Caco-2 (cell line): ENCODE data around the gene COG4. TPM values are rescaled to one million over a fixed set of nuclear protein-coding genes. Genes with fewer than 3 reads are reported as not detected.

Experiments
- BruUV-seq: library from RNA; stranded (reverse); fragments of 400-500 nt; replicated peaks from 2 replicates; lab custom pipeline; 2021; lab: Mats Ljungman, UMichigan
- CTCF ChIA-PET: fragments of 300-600 bp; sonication (Branson Sonifier 250); formaldehyde crosslinking; loops from one replicate; lab custom pipeline; 2022; ENCODE audit warnings: antibody characterized with exemption; lab: Charles Lee
- POLR2A ChIA-PET: fragments of 300-600 bp; sonication (Branson Sonifier 250); formaldehyde crosslinking; loops from one replicate; lab custom pipeline; 2022; ENCODE audit warnings: antibody characterized with exemption; lab: Charles Lee
- DNase-seq, 2 experiments: peaks; one replicate each; pipeline versions ENCODE4 v3.0.0 to v3.0.0-alpha.2; 2020 to 2022
- H3K27me3 ChIP-seq: replicated peaks from 2 replicates; pipeline ENCODE4 v1.6.0; 2011; ENCODE audit warnings: low read length; ENCODE audit not compliant: control insufficient read depth, insufficient read depth
- H3K36me3 ChIP-seq: 2 replicates; pipeline ENCODE4 v1.5.1; 2011; ENCODE audit warnings: low read length; ENCODE audit not compliant: control insufficient read depth, insufficient read depth
- H3K4me1 ChIP-seq: fragments of 250-450 bp; sonication (Bioruptor Pico); 2 replicates; pipeline ENCODE4 v1.5.1; 2020; ENCODE audit warnings: mild to moderate bottlenecking
- H3K4me3 ChIP-seq: 2 replicates; pipeline ENCODE4 v1.5.1; 2011; ENCODE audit warnings: low read depth, mild to moderate bottlenecking, control low read depth, low read length
- H3K9me3 ChIP-seq: fragments of 250-450 bp; sonication (Bioruptor Pico); 2 replicates; pipeline ENCODE4 v1.5.1; 2020; ENCODE audit warnings: mild to moderate bottlenecking, moderate library complexity
- H3K27ac Mint-ChIP-seq: one replicate; pipeline ENCODE4 v1.8.0; 2022; ENCODE audit warnings: mixed read lengths; ENCODE audit not compliant: unreplicated experiment
- H3K27me3 Mint-ChIP-seq: one replicate; pipeline ENCODE4 v1.8.0; 2022; ENCODE audit warnings: mixed read lengths; ENCODE audit not compliant: insufficient read depth, unreplicated experiment
- H3K36me3 Mint-ChIP-seq: one replicate; pipeline ENCODE4 v1.8.0; 2022; ENCODE audit warnings: mild to moderate bottlenecking, mixed read lengths; ENCODE audit not compliant: insufficient read depth, unreplicated experiment
- H3K4me1 Mint-ChIP-seq: one replicate; pipeline ENCODE4 v1.8.0; 2022; ENCODE audit warnings: low read depth, mixed read lengths; ENCODE audit not compliant: unreplicated experiment
- H3K4me3 Mint-ChIP-seq: one replicate; pipeline ENCODE4 v1.8.0; 2022; ENCODE audit warnings: mild to moderate bottlenecking, moderate library complexity, mixed read lengths; ENCODE audit not compliant: unreplicated experiment
- H3K9me3 Mint-ChIP-seq: one replicate; pipeline ENCODE4 v1.8.0; 2022; ENCODE audit warnings: mixed read lengths; ENCODE audit not compliant: unreplicated experiment
- CTCF ChIP-seq, 2 experiments: fragments of 200-600 bp in 1 of 2; IDR thresholded peaks; 1 replicate in 1 of 2; 2 replicates in 1 of 2; pipeline versions ENCODE4 v1.5.1 to v1.8.0; 2011 to 2022; ENCODE audit warnings: antibody characterized with exemption in 1 of 2, control low read depth in 1 of 2, inconsistent platforms in 1 of 2, low read depth in 1 of 2, low read length in 1 of 2, mild to moderate bottlenecking in 1 of 2, moderate library complexity in 1 of 2; ENCODE audit not compliant: insufficient read depth in 1 of 2, severe bottlenecking in 1 of 2, unreplicated experiment in 1 of 2
- intact Hi-C: fragments of 100-400 bp; cut with micrococcal nuclease; formaldehyde crosslinking; loops from one replicate; pipeline ENCODE4 v1.10.0; 2022; ENCODE audit not compliant: unreplicated experiment
- total RNA-seq: library from RNA; stranded (reverse); gene quantifications from 2 replicates; pipeline ENCODE4 v1.2.3, GENCODE V29; 2022

Gene COG4
- total RNA-seq, 1 experiment from 2014 or later = 88.5 TPM

- H3K4me3 Mint-ChIP-seq = no peak overlapping the region
- no peaks in the 10 kb centered on the region for H3K27me3 Mint-ChIP-seq
- no peaks in the 10 kb centered on the region for H3K27me3 ChIP-seq
- no peak overlapping the region for H3K27ac Mint-ChIP-seq
- peaks cover 11% of the 10 kb centered on the region for H3K4me1 Mint-ChIP-seq
- intact Hi-C loops = no loop called here
- no TSS peak for BruUV-seq
- ChIA-PET CTCF (no interaction called here), POLR2A (no interaction called here)
- H3K9me3 ChIP-seq = no peaks in the 10 kb centered on the region
- TF ChIP-seq CTCF (IDR thresholded peaks at IDR 0.05; ENCODE audit: insufficient read depth in 1 of 2, low read depth in 1 of 2, low read length in 1 of 2, severe bottlenecking in 1 of 2, unreplicated experiment in 1 of 2) = no peak
- H3K4me3 ChIP-seq = no peak overlapping the region
- H3K36me3 Mint-ChIP-seq = no peaks in the 10 kb centered on the region
- no peak for DNase-seq
- no peaks in the 10 kb centered on the region for H3K36me3 ChIP-seq
- H3K4me1 ChIP-seq = peaks cover 27% of the 10 kb centered on the region
- no peaks in the 10 kb centered on the region for H3K9me3 Mint-ChIP-seq
Observed at GRCh38 chr16:70448075-70448474, 75.3 kb downstream of the COG4 start.

GRCh38 chr16:70444249-70445063 is 78.9 kb downstream of the COG4 start:
- H3K27me3 Mint-ChIP-seq = no peaks in the 10 kb centered on the region
- CTCF ChIA-PET = no interaction called here
- POLR2A ChIA-PET = interaction anchor here (0.9 kb wide), 1 partner anchor 16 kb away, joined by 9 read pairs; no protein-coding TSS in a partner anchor
- H3K27ac Mint-ChIP-seq = peak overlapping the region; percentile 84
- TF ChIP-seq CTCF (IDR thresholded peaks at IDR 0.05; ENCODE audit: insufficient read depth in 1 of 2, low read depth in 1 of 2, low read length in 1 of 2, severe bottlenecking in 1 of 2, unreplicated experiment in 1 of 2) = no peak
- no peaks in the 10 kb centered on the region for H3K9me3 Mint-ChIP-seq
- intact Hi-C loops = loop anchor here (1.0 kb wide), 1 partner anchor 16 kb away; no protein-coding TSS in a partner anchor
- Histone ChIP-seq H3K9me3 (no peaks in the 10 kb centered on the region), H3K36me3 (no peaks in the 10 kb centered on the region), H3K27me3 (no peaks in the 10 kb centered on the region), H3K4me1 (peaks cover 45% of the 10 kb centered on the region), H3K4me3 (no peak overlapping the region)
- DNase-seq = peak; percentile 69 to 81
- no peak overlapping the region for H3K4me3 Mint-ChIP-seq
- no peaks in the 10 kb centered on the region for H3K36me3 Mint-ChIP-seq
- BruUV-seq = no TSS peak
- H3K4me1 Mint-ChIP-seq = peaks cover 11% of the 10 kb centered on the region

- intact Hi-C loops = no loop called here
- Mint-ChIP-seq H3K27me3 (no peaks in the 10 kb centered on the region), H3K4me3 (no peak overlapping the region), H3K9me3 (no peaks in the 10 kb centered on the region), H3K27ac (no peak overlapping the region), H3K4me1 (peaks cover 19% of the 10 kb centered on the region), H3K36me3 (no peaks in the 10 kb centered on the region)
- Histone ChIP-seq H3K4me1 (peaks cover 54% of the 10 kb centered on the region), H3K27me3 (no peaks in the 10 kb centered on the region), H3K9me3 (no peaks in the 10 kb centered on the region), H3K36me3 (no peaks in the 10 kb centered on the region), H3K4me3 (no peak overlapping the region)
- ChIA-PET POLR2A (interaction anchor here (0.6 kb wide), 1 partner anchor 29 kb away, joined by 4 read pairs; no protein-coding TSS in a partner anchor), CTCF (no interaction called here)
- DNase-seq = no peak
- TF ChIP-seq CTCF (IDR thresholded peaks at IDR 0.05; ENCODE audit: insufficient read depth in 1 of 2, low read depth in 1 of 2, low read length in 1 of 2, severe bottlenecking in 1 of 2, unreplicated experiment in 1 of 2) = no peak
- BruUV-seq = no TSS peak
Observed at GRCh38 chr16:70442344-70442743, 81.0 kb downstream of the COG4 start.
